SK-N-SH (cell line): ENCODE data around the gene CLEC2D. TPM values are rescaled to one million over a fixed set of nuclear protein-coding genes. Genes with fewer than 3 reads are reported as not detected.

ENCODE experiments used
- CTCF ChIA-PET: fragments of 300-600, 350-600 bp; formaldehyde crosslinking; extraction: SDS; loops from one replicate; lab custom pipeline; 2021; lab: Yijun Ruan, JAX
- POLR2A ChIA-PET: fragments of 350-600 bp; sonication (Branson Sonifier 250); formaldehyde crosslinking; extraction: SDS; loops from one replicate; lab custom pipeline; 2020; ENCODE audit warnings: antibody characterized with exemption, inconsistent platforms; lab: Yijun Ruan, JAX
- DNase-seq: peaks from one replicate; pipeline ENCODE4 v3.0.0; 2012
- H2AFZ ChIP-seq: fragments of 200-600 bp; sonication (generic); 2 replicates; pipeline ENCODE4 v1.8.1; 2016; ENCODE audit warnings: antibody characterized with exemption, mild to moderate bottlenecking, low read depth
- H3F3A ChIP-seq: fragments of 200-600 bp; sonication (generic); replicated peaks from 2 replicates; pipeline ENCODE3; 2016; ENCODE audit warnings: antibody characterized with exemption, mild to moderate bottlenecking; ENCODE audit not compliant: insufficient read depth
- H3K27ac ChIP-seq, 2 experiments: fragments of 200-500 bp in 1 of 2; fragments of 200-600 bp in 1 of 2; sonication (Bioruptor generic) in 1 of 2; sonication (generic), shearing (Covaris generic) in 1 of 2; 2 replicates each; pipeline versions ENCODE4 v1.5.1 to v1.6.1; 2014 to 2016; ENCODE audit warnings: low read depth in 2 of 2, inconsistent platforms in 1 of 2, low read length in 1 of 2, mild to moderate bottlenecking in 1 of 2, mixed read lengths in 1 of 2
- H3K27me3 ChIP-seq: fragments of 200-600 bp; sonication (generic), shearing (Covaris generic); 2 replicates; pipeline ENCODE4 v1.6.1; 2016; ENCODE audit warnings: mixed run types; ENCODE audit not compliant: insufficient read depth
- H3K36me3 ChIP-seq, 2 experiments: fragments of 200-500 bp in 1 of 2; fragments of 200-600 bp in 1 of 2; sonication (Bioruptor generic) in 1 of 2; sonication (generic) in 1 of 2; replicated peaks in 1 of 2; 2 replicates each; pipeline versions ENCODE3 to v1.5.1; 2014 to 2016; ENCODE audit warnings: low read length in 1 of 2, mild to moderate bottlenecking in 1 of 2; ENCODE audit not compliant: insufficient read depth in 2 of 2, control insufficient read depth in 1 of 2
- H3K4me1 ChIP-seq, 2 experiments: fragments of 200-500 bp in 1 of 2; fragments of 200-600 bp in 1 of 2; sonication (Bioruptor generic) in 1 of 2; sonication (generic), shearing (Covaris generic) in 1 of 2; 2 replicates each; pipeline versions ENCODE4 v1.5.1 to v1.6.1; 2014 to 2016; ENCODE audit warnings: low read depth in 1 of 2, low read length in 1 of 2, mixed run types in 1 of 2; ENCODE audit not compliant: insufficient read depth in 2 of 2, control insufficient read depth in 1 of 2
- H3K4me2 ChIP-seq: fragments of 200-600 bp; sonication (generic), shearing (Covaris generic); 2 replicates; pipeline ENCODE4 v1.6.1; 2017; ENCODE audit warnings: mixed run types
- H3K4me3 ChIP-seq, 2 experiments: fragments of 200-500 bp in 1 of 2; fragments of 200-600 bp in 1 of 2; sonication (Bioruptor generic) in 1 of 2; sonication (generic), shearing (Covaris generic) in 1 of 2; 2 replicates each; pipeline versions ENCODE4 v1.5.1 to v1.8.1; 2014 to 2016; ENCODE audit warnings: low read depth in 2 of 2, inconsistent platforms in 1 of 2, low read length in 1 of 2, mild to moderate bottlenecking in 1 of 2, mixed read lengths in 1 of 2, moderate library complexity in 1 of 2
- H3K79me2 ChIP-seq: fragments of 200-600 bp; sonication (generic); 2 replicates; pipeline ENCODE4 v1.8.1; 2017; ENCODE audit warnings: mild to moderate bottlenecking; ENCODE audit not compliant: insufficient read depth
- H3K9ac ChIP-seq: fragments of 200-600 bp; sonication (generic); 2 replicates; pipeline ENCODE4 v1.6.1; 2017; ENCODE audit warnings: mixed run types
- H3K9me2 ChIP-seq: fragments of 200-600 bp; sonication (generic); 2 replicates; pipeline ENCODE4 v1.6.1; 2017; ENCODE audit warnings: mixed run types
- H3K9me3 ChIP-seq: fragments of 200-600 bp; sonication (generic); 2 replicates; pipeline ENCODE4 v1.6.1; 2017; ENCODE audit warnings: mixed run types, mild to moderate bottlenecking, moderate library complexity
- H4K20me1 ChIP-seq: fragments of 200-600 bp; sonication (generic); 2 replicates; pipeline ENCODE4 v1.6.1; 2017; ENCODE audit warnings: mild to moderate bottlenecking, mixed run types; ENCODE audit not compliant: insufficient read depth
- ELF1 ChIP-seq: IDR thresholded peaks from 2 replicates; pipeline ENCODE4 v1.4.0; 2012
- JUND ChIP-seq: IDR thresholded peaks from 2 replicates; pipeline ENCODE4 v1.4.0; 2012
- RAD21 ChIP-seq: IDR thresholded peaks from 2 replicates; pipeline ENCODE4 v1.6.1; 2012; ENCODE audit warnings: mild to moderate bottlenecking, low read length
- RFX5 ChIP-seq: IDR thresholded peaks from 2 replicates; pipeline ENCODE4 v1.6.1; 2012; ENCODE audit warnings: mild to moderate bottlenecking, improper control_type of control experiment, low read length
- SMC3 ChIP-seq: IDR thresholded peaks from 2 replicates; pipeline ENCODE4 v1.6.1; 2012; ENCODE audit warnings: low read depth, low read length, improper control_type of control experiment
- WGBS: methylation state at CpG from one replicate; pipeline ENCODE4 v1.1.6; 2017; ENCODE audit warnings: low lambda C conversion rate; 5-methylcytosine and 5-hydroxymethylcytosine counted together
- polyA plus RNA-seq, 3 experiments: library from polyadenylated mRNA; depleted of rRNA; stranded (reverse); fragments of >200 nt; gene quantifications; 2 replicates each; pipeline ENCODE4 v1.2.3, GENCODE V29; 2012
- TF ChIP-seq, protein P1 (sequence below): fragments of 200-600 bp; sonication (generic); IDR thresholded peaks from 2 replicates; pipeline ENCODE4 v1.6.1; 2017; ENCODE audit warnings: antibody characterized with exemption, mild to moderate bottlenecking, moderate library complexity

CLEC2D gene
- polyA plus RNA-seq, 1 of the 3 experiments (the other 2 are of a cell fraction): 0.81 TPM

DNA sequence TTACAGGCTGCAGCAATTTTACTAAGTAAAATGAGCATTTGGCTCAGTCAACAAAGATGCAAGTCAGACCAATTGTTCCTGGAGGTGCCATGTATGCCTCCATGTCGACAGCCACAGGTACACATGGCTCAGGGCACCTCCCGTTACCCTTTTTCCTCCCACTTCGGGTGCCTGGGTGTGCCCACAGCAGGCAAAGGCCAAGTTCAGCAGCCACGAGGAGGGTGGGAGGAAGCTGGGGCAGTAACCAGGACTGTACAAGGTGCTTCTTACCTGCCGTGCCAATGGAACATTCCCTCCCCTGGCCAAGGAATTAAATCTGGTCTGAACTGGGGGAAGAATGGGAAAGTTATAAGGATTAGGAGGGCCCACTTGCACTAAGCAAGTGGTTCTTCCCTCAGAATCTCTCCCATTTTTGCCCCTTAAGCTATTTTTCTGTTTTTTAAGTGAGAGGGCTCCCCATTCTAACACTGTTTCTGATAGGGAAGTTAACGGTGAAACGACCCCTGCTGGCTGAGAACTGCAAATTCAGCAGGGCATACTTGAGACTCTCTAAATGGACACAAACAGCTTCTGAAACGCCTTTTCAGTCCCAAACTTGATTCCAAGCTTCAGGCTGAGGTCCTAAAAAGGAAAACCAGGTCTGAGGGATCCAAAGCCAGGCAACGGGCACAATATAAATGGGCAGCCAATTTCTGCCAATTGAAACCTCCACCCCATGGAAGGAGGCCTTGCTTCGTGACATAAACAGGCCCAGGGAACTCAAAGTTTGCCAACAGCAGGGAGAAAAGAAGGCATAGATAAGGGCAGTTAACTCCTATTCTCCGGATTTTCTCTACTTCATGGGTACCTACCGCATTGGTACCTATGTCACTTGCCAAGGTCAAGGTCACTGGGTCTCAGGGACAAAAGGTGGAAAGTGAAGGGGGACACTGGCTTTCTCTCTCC, 38.6 kb downstream of the CLEC2D start:
- Histone ChIP-seq H3K4me3 (no peak overlapping the region), H3K4me1 (no peaks in the 10 kb centered on the region), H3K79me2 (no peaks in the 10 kb centered on the region), H3K9me2 (no peaks in the 10 kb centered on the region), H3K4me2 (no peak overlapping the region), H3K9me3 (no peaks in the 10 kb centered on the region), H3K9ac (no peak overlapping the region), H4K20me1 (no peaks in the 10 kb centered on the region), H3F3A (no peaks in the 10 kb centered on the region), H3K27ac (no peak overlapping the region), H3K27me3 (no peaks in the 10 kb centered on the region; the same call in 1 of the 2 replicates), H3K36me3 (no peaks in the 10 kb centered on the region), H2AFZ (no peak overlapping the region)
- TF ChIP-seq, protein P1, sequence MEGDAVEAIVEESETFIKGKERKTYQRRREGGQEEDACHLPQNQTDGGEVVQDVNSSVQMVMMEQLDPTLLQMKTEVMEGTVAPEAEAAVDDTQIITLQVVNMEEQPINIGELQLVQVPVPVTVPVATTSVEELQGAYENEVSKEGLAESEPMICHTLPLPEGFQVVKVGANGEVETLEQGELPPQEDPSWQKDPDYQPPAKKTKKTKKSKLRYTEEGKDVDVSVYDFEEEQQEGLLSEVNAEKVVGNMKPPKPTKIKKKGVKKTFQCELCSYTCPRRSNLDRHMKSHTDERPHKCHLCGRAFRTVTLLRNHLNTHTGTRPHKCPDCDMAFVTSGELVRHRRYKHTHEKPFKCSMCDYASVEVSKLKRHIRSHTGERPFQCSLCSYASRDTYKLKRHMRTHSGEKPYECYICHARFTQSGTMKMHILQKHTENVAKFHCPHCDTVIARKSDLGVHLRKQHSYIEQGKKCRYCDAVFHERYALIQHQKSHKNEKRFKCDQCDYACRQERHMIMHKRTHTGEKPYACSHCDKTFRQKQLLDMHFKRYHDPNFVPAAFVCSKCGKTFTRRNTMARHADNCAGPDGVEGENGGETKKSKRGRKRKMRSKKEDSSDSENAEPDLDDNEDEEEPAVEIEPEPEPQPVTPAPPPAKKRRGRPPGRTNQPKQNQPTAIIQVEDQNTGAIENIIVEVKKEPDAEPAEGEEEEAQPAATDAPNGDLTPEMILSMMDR: peak; percentile 88
- TF ChIP-seq RAD21 (peak; percentile 71), JUND (no peak), SMC3 (peak; percentile 91)
- ChIA-PET CTCF (interaction anchor here (0.5 to 3.8 kb wide), 49 partner anchors 8 to 644 kb away, joined by 3 to 44 read pairs (median 4); partner anchors contain the start of genes CLEC2D and CLECL1), POLR2A (no interaction called here)
- 31% methylated on average over 11 of the region's 12 CpGs for WGBS
- peak; percentile 31 for DNase-seq

DNA sequence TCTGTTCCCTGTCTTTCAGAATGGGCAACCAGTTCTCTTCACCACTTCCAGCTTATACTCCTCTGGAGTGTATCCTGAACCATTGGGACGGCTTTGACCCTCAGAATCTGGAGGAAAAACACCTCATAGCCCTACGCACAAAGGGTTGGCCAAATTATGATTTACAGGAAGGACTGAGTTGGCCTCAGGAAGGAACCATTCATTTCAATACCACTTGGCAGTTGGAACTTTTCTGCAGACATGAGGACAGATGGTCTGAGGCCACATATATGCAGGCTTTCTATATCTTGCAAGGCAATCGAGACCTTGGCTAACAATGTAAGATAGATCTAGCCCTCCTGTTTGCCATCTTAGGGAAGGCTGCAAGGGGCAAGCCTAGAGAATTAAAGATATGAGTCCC, 39.3 kb downstream of the CLEC2D start:
- no peaks in the 10 kb centered on the region for H3K9me2 ChIP-seq
- POLR2A ChIA-PET: no interaction called here
- CTCF ChIA-PET: interaction anchor here (0.5 to 3.8 kb wide), 42 partner anchors 9 to 645 kb away, joined by 3 to 44 read pairs (median 4); partner anchors contain the start of genes CLEC2D and CLECL1
- H3K4me3 ChIP-seq: no peak overlapping the region
- H2AFZ ChIP-seq: no peak overlapping the region
- H3K9me3 ChIP-seq: no peaks in the 10 kb centered on the region
- H3K4me1 ChIP-seq: no peaks in the 10 kb centered on the region
- no peak overlapping the region for H3K9ac ChIP-seq
- no peak for DNase-seq
- no peaks in the 10 kb centered on the region for H3K36me3 ChIP-seq
- H4K20me1 ChIP-seq: no peaks in the 10 kb centered on the region
- H3K27me3 ChIP-seq: no peaks in the 10 kb centered on the region; the same call in 1 of the 2 replicates
- no peak for TF ChIP-seq RAD21
- no peak for TF ChIP-seq ELF1
- no peak for TF ChIP-seq RFX5
- no peaks in the 10 kb centered on the region for H3K79me2 ChIP-seq
- H3F3A ChIP-seq: no peaks in the 10 kb centered on the region
- H3K27ac ChIP-seq: no peak overlapping the region
- H3K4me2 ChIP-seq: no peak overlapping the region
- WGBS: 49% methylated on average over 3 of the region's 3 CpGs
